D341Med (cell line): ENCODE data around the gene PCYT2.
A peak's percentile ranks its signal among the peaks of the same experiment; 100 is the strongest.
"Not testable (repeated sequence)": the region's sequence is repeated elsewhere in the genome, so short reads cannot be mapped to it uniquely, and the experiment has no call there.

ENCODE experiments used
- DNase-seq: peaks from one replicate; pipeline ENCODE4 v3.0.0; 2012; ENCODE audit warnings: low spot score

Gene PCYT2

DNA sequence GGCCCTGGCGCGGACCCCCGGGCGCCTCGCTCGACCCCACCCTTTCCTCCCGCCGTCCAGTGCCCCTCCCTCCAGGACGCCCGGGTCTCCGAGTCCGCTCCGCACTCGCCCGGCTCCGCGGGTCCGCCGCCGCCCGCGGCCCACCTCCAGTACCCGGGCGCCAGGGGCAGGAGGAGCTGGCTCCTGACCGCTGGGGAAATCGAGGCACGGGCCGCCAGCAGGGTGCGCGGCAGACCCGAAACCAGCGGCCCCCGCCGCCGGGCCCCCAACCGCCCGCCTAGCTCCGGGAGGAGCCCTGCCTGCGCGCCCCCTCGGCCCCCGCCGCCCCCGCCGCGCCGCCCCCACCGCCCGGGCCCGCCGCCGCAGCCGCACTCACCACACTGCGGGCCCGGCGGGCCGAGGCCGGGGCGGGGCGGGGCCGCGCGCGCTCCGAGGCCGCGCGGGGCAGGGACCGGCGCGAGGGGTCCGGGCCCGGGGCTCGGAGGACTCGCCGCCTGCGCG, 16.0 kb upstream of the PCYT2 start:
- no peak for DNase-seq

DNA sequence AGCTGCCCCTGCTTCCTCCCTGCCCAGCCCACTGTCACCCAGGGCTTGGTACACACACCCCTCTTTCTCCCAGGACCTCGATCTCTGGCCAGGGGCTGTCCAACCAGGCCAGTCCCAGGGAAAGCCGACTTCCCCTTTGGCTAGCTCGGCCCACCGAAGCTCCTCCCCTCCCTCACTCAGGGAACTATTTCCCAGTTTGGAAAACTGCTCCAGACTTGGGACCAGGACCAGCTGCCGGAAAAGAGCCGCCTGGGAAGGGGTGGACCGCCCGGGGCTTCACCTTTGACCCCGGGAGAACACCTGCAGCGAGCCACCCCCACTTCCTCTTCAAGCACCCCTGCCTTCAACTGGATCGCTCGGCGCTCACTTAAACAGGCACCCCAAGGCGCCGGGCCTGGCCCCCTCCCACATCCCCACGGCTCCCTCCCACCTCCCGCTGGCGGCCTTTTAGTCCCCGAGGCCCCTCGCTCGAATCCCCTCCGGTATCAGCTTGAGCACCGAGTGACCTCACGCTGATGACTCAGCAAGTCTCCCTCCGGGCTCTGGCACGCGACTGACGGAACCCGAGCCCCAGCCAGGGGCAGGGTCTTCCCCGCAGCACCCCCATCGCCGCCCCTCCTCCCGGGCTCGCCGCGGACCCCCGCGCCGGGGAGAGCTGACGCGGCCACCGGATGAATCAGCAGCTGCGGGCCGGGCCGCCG, 15.4 kb upstream of the PCYT2 start:
- peak; percentile 67 for DNase-seq

DNA sequence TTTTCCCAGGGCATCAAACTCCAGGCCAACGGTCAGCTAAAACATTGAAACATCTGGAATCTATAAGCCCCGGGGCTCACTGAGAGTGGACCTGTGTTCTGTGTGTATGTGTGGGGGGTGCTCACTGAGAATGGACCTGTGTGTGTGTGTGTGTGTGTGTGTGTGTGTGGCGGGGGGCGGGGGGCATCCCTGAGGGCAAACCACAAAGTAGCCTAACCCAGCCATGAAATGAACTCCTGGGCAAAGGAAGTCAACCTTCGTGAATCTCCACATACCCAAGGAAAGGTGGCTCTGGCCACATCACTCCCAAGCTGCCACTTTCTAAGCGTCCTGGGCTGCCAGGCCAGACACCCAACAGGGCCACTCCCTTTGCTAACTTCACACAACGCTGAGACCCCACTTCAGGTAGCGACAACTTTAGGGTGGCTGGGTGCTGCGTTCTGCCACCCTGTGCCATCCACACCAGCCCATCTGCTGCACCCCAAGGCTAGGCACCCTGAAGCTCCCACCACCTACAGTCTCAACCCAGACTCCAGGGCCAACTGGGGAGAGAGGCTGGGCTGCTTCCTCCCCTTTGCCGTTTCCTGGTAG, 14.8 kb upstream of the PCYT2 start:
- no peak for DNase-seq

DNA sequence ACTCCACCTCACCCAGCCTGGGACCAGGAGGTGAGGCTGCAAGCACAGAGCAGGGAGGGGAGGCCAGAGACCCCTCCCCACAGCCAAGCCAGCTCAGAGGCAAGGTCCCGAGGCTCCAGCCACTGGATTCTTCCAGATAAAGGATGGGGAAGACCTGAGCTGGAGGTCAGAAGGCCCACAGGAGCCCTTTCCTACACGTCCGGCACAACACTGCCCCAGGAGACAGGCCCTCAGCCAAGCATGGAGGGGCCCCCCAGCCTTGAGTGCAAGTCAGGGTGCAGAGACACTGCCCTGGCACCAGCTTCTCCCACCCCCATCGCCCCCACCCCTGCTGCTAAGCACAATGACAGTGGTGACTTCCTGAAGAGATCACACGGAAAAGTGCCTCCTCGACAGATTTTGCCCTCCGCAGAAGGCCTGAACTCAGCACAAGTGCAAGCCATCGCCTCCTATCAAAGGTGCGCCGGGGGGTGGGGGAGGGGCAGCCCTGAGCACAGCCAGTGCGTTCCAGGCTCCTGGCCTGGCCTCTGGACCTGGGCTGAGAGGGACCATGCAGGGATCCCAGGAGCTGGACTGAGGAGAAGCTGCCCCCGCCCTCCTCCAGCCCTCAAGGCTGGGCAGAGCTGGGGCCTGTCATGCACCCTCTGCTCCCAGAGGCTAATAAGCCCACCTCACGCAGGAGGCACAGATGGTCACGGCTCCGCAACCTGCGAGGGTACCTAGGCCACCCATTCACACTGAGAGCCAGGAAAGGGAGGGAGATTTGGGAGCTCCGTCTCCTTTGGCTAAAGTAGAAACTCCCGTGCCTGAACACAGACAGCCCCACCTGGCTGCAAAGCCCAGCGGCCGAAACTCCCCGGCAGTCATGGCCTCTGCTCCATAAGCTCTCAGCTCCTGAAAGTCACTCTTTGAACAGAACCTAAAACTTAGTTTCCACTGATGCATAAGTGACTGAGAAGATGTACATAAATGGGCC, 13.6 kb upstream of the PCYT2 start:
- no peak for DNase-seq

DNA sequence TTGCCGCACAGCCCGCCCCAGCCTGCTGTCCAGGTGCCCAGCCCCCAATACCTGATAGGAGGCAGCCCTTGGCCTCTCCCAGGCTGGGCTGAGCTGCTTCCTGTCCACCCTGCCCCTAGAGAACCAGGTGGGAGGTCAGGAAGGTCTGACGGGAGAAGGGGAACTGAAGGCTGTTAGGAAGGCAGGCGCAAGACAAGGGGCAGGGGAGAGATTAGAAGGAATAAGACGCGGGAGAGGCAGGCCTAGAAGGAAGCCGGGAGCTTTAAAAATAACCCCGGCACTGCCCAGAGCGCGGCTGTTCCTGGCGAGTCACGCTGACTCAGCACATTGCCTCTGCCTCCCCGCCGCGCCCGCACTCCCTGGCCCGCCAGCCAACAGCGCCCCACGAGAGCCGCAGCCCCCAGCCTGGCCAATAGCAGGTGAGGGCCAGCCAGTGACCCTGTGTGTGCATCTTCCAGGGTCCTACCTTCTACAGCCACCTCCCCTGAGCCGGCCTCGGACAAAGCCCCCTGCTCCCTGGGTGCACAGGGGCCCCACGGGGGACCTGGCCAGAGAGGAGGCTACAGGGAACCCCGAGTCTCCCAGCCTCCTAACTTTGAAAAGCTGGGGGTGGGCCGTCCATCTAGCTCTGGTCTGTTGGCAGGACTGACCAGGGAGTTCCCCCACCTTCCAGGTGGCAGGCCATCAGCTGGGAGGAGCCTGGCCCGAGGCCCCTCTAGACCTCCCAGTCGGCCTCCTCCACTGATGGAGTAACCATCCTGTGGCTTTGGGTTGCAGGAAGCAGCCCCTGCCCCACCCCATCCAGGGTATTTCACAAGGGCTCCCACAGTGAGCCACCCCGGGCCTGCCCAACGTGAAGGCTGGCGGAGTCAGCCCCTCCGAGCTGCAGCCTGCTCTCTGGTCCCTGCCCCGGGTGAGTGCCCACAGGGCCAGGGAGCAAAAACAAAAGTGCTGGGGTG, 12.4 kb upstream of the PCYT2 start:
- DNase-seq = peak; percentile 83

DNA sequence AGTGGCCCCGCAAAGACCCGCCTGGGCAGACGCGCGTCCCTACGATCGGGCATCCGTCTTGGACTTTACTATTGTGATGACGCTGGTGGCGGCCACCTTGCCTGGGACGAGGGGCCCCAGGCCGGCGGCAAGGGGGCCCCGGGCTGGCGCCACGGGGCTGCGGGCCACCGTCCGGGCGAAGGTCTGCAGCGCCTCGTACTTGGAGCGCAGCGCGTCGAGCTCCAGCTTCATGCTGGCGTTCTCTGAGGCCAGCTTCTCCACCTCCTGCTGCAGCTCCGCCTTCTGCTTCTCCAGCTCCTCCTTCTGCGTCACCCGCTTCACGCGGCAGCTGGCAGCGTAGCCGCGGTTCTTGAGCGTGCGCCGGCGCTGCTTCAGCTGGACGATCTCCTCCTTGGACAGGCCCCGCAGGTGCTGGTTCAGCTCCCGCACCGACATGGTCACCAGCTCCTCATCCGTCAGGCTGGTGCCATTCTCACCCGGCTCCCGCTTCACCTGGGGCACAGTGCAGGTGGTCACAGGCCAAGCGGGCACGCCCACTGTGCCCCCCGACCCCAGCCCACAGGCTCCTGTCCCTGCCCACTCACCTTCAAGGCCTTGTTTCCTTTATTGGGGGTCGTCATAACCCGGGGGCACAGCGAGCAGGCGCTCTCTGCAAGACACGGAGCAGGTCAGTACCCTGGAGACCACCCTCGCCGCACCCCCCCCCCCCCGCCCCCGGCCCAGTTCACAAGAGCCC, 11.5 kb upstream of the PCYT2 start:
- no peak for DNase-seq

DNA sequence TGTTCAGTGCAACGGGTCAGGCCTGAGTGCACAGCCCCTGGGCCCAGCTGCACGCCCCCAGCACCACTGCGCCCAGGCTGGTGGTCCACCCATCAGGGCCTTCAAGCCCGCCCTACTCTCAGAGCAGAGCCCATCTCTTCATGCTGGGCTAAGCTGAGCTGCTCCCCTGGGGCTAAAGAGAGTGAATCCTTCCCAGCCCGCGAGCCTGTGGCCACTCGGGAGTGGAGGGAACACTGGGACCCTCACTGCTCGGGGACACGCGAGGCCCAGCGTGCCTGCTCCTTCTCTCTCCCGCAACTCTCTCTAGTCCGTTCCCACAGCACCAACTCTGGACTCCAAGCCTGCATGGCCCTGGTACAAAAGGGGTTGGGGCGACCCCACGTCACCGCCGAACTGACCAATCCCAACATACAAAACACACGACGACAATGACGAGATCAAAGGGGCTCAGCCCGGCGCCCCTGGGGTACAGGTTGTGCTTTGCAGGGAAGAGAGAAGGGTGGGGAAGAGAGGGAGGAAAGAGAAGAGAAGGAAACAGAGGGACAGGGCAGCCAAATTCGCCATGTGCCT, 10.9 kb upstream of the PCYT2 start:
- no peak for DNase-seq

DNA sequence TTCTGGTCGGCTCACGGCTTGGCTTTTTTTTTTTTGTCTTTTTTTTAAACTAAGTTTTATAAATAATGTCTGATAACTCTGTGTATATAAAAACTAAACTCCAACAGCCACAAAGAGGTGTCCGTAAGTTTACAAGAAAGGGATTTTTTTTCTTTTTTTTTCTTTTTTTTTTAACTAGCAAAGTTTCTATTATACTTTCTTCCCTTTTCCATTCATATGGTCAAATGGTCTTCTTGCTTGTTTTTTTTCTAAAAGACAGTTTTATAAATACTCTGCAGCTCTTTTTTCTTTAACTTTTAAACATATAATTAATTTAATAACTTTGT, 10.3 kb upstream of the PCYT2 start:
- no peak for DNase-seq

DNA sequence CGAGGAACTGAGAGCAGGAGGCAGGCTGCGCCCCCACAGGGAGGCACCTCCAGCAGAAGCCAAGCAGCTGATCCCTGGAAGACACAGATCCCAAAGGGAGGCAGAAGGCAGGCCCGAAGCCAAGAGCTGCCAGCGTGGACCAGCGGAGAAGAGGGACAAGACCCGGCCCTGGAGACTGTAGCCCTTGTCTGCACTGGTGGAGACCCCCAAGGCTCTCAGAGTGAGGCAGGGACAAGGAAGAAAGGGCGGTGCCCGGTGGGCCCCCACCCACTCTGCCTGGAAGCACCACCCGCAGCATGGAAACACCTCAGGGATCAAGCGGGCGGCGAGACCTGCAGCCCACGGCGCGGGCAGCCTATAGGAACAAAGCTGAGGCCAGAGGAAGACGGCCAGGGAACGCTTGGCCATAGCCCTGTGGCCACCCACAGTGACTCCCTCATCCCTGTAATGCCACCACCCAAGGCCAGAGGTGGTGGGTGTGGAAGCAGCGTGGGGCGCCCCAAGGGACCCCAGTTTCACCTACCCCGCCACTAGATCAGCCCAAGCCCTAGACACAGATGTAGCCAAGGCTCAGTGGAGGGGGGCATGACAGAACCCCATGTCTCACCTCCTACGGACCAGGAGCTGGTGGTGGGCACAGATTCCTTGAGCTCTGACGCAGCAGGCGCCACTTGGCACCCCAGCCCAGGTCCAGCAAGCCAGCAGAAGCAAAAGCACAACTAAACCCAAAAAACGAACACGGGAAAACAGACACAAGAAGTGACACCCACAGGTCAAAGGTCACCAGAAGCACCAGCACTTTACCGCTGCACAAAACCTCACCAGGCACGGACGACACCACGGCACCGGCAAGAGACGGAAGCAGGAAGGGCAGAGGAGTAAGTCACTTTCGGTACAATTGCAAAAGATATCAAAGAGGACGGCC, 9.7 kb upstream of the PCYT2 start:
- DNase-seq = no peak

DNA sequence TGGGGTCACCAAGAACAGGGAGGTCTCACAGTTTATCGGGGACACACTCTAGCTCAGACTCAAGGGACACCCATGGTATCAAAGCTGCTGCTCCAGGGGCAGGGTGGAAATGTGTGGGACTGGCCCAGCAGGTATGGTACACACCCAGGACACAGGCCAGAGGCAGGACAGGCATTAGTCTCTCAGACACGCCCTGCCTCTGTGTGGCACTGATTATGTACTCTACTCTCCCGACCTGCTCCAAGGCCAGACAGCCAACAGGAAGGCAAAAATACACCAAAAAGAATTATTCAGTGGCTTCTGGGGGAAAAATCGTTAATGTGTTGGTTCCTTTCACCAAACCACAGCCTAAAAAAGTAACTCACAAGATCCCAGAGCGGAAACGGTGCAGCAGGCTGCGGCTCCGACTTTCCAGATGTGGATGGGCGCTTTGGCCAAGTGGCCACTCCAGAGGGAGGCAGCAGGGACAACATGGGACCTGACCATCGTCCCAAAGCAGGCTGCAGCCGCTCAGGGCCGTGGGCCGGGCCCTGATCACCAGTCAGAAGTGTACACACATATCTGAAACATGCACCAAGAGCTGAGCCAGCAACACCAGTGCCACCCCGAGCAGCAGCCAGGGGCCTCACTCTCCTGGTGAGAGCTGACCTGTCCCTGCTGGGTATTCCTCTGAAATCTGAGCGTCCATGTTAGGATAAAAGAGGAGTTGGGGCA, 7.8 kb upstream of the PCYT2 start:
- DNase-seq = no peak

DNA sequence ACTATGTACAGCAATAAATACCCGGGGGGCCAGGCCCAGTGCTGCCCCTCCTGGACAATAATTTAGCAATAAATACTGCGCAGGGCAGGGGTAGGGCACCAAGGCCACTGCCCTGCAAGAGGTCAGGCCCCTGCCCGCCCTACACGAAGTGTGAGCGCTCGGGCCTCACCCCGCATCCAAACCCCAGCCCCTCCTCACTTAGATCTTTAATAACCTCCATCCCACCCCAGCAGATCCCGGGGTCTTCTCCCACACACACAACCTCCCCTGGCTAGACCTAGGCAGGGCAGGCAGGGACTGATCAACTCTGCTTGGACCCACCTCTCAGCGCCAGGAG, 7.1 kb upstream of the PCYT2 start:
- DNase-seq = not testable (repeated sequence)

DNA sequence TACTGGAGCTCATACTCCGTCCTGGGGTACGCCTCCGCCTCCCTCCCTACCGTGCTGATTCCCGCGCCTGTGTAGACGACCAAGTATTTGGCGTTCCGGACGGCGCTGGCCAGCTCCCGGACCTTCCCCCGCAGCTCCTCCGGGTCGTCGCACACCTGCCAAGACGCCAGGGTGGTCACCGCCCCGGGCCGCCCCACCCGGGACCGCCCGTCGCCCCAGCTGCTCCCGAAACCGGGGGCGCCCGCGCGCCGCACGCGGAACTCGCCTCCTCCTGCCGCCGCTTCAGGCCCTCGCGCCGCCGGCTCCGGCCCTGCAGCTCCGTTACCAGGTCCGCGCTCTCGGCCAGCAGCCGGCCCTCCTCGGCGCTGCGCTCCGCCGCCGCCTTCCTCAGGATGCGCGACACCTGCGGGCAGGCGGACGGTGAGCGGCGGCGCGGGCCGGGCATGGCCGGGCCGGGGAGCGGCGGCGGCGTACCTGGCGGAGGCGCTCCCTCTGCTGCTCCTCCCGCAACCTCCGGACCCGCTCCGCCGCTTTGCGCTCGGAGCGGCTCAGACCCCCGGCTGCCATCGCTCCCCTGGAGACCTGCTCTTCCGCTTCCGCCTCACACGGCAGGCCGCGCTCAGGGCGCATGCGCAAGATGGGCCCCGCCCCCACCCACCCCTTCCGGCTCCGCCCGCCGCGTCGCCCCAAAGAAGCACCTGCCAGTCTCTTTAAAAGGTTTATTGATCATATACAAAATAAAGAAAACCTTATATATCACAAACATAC, 6.5 kb upstream of the PCYT2 start, which contains the start of gene SIRT7:
Gene SIRT7 (minus strand): TSS at position 612 of the 768 bp plus-strand sequence. CDS start 45 bp downstream, at position 567.
- peak; percentile 100 for DNase-seq

DNA sequence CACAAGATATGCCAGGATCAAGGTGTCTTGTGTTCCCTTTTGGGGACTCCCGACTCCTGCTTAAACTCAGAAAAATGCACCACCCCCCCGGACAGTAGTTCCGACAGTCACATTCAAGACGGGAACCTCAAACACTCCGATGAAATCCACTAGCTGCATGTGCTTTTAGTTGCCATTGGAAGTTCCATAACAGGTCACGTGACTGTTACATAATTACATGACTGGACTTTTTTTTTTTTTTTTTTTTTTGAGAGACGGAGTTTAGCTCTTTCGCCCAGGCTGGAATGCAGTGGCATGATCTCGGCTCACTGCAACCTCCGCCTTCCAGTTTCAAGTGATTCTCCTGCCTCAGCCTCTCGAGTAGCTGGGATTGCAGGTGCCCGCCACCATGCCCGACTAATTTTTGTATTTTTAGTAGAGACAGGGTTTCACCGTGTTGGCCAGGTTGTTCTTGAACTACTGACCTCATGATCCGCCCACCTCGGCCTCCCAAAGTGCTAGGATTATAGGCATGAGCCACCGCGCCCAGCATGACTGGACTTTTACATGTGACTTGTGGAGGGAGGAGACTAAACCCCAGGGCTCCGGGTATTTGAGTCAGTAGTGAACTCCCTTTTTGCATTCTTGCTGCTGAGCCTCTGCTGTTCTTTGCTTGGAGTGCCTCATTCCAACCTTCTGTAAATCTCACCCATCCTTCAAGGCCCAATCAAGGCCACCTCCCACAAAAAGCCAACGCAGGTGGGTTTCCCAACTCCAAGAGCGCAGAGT, 5.2 kb upstream of the PCYT2 start:
- no peak for DNase-seq

DNA sequence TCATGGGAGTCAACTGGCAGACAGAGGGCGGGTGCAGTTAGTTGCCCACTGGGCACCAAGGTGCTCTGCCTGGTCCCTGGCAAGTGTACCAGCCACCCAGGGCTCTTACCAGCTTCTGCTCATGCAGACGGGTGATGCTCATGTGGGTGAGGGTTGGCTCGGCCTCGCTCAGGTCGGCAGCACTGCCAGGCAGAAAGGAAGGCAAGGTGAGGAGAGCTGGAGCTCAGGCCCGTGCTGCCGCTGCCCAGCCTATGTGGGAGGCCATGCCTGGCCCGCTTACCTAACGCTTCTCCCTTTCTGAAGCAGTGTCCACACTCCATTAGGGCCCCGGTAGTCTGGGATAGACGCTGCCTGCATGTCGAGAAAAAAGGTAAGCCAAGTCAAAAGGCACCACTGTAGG, 4.1 kb upstream of the PCYT2 start:
- no peak for DNase-seq

DNA sequence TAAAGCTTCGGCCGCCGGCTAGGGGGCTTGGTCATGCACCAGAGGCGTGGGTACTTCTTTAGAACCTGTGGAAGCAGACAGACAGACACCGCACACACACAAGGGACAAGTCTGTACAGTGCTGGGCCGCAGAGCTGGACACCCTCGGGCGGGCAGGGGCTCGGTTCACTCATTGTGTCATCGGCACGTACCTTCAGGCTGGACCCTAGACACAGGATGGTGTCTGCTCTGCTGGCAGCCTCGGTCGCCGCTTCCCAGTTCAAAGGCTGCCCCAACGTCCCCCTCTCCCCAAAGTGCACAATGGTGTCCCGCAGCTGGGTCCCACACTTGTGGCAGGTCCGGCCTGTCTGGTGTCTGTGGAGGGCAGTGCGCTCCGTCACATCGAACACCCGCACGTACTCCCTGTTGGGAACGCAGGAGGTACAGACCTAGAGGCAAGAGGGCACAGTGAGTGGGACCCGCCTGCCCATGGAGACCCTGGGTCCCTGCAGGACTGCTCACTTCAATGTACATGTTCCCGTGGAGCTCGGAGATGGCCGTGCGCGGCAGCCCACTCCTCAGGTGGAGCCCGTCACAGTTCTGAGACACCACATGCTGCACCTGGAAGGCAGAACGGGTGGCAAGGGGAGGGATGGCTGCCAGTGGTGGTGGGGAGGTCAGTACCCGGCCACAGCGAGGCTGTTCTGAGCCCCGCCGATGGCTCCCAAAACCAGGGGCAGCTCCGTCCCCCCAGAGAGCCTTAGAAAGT, 3.1 kb upstream of the PCYT2 start:
- no peak for DNase-seq

DNA sequence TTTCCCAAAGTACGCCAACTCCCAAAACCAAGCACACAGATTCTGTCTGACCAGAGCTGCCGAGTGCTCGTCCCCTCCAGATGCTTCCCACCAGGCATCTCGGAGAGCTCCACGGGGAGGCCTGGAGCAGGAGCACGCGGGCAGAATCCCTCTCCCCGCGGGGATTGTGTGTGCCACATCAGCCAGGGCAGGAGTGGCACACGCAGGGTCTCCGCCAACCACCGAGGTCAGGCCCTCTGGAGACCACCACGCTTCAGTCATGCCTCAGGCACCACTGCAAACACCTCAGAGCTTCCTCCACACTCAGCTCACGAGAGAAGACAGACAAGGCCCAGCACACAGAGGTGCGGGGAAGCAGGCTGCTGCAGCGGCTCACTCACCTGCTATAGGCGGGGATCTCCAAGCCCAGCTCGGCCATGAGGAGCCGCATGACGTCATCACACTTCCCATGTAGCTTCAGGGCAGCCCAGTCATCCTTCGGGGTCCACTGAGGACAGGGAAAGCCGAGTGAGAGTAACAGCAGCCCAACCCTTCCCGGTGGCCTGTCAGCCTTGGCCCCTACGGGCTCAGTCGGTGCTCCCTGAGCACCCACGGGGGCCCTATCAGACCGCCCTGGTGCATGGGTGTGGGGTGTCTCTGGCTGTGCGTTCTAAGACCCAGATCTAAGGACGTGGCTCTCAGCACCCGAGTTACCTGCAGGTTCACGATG, 2.3 kb upstream of the PCYT2 start:
- DNase-seq = no peak
